Prostate gland (tissue), 2 donors: ENCODE results near the gene SRPRB. TPM values are rescaled to one million over a fixed set of nuclear protein-coding genes. Genes with fewer than 3 reads are reported as not detected.

Experiments used
- DNase-seq: peaks from one replicate; pipeline ENCODE4 v3.0.0-alpha.2; 2019; ENCODE audit warnings: low spot score
- H3K27ac ChIP-seq, 2 donors: fragments of 200-600 bp; sonication (generic); 2 replicates each; pipeline ENCODE4 v1.5.1; 2017 to 2019
- H3K27me3 ChIP-seq: fragments of 200-600 bp; sonication (generic); replicated peaks from 2 replicates; pipeline ENCODE4 v1.5.1; 2019; ENCODE audit not compliant: insufficient read depth
- H3K36me3 ChIP-seq, 2 donors: fragments of 200-600 bp; sonication (generic); 1 replicate in 1 of 2; 2 replicates in 1 of 2; pipeline versions ENCODE4 v1.5.1 to v1.8.1; 2017 to 2019
- H3K4me1 ChIP-seq: fragments of 200-600 bp; sonication (generic); replicated peaks from 2 replicates; pipeline ENCODE4 v1.5.1; 2019
- H3K4me3 ChIP-seq, 2 donors: fragments of 200-600 bp; sonication (generic); 2 replicates each; pipeline ENCODE4 v1.5.1; 2017 to 2019
- H3K9me3 ChIP-seq: fragments of 200-600 bp; sonication (generic); 2 replicates; pipeline ENCODE4 v1.5.1; 2017
- CTCF ChIP-seq, 4 experiments: fragments of 200-600 bp in 2 of 4; fragments of 450-650 bp in 2 of 4; sonication (generic) in 2 of 4; IDR thresholded peaks; 1 replicate in 3 of 4; 2 replicates in 1 of 4; pipeline ENCODE4 v1.5.1; 2016 to 2019; ENCODE audit warnings: antibody characterized with exemption in 4 of 4, mild to moderate bottlenecking in 2 of 4, moderate library complexity in 2 of 4
- POLR2A ChIP-seq: fragments of 450-650 bp; IDR thresholded peaks from one replicate; pipeline ENCODE4 v1.6.1; 2016; ENCODE audit warnings: antibody characterized with exemption, mild to moderate bottlenecking
- POLR2AphosphoS5 ChIP-seq: sonication (generic); formaldehyde crosslinking; IDR thresholded peaks from one replicate; pipeline ENCODE4 v1.6.1; 2017; ENCODE audit warnings: antibody characterized with exemption
- WGBS: methylation state at CpG from one replicate; pipeline ENCODE4 v1.1.5; 2018; 5-methylcytosine and 5-hydroxymethylcytosine counted together
- intact Hi-C: fragments of 100-400 bp; cut with DNase I; formaldehyde crosslinking; loops from one replicate; pipeline ENCODE4 v1.14.2; 2022
- total RNA-seq, 2 donors: library from RNA; depleted of rRNA; stranded (reverse); fragments of >200 nt; gene quantifications; one replicate each; pipeline ENCODE4 v1.1.0, GENCODE V29; 2016

Gene SRPRB
- total RNA-seq, 2 donors from 2014 or later = 25.5 to 29.1 TPM

GRCh38 chr3:133868758-133869475 lies 63.3 kb downstream of the SRPRB start:
- Histone ChIP-seq H3K27me3 (no peaks in the 10 kb centered on the region), H3K36me3 (no peaks in the 10 kb centered on the region), H3K4me1 (no peaks in the 10 kb centered on the region), H3K9me3 (no peaks in the 10 kb centered on the region), H3K27ac (no peak overlapping the region), H3K4me3 (no peak overlapping the region)
- no peak for TF ChIP-seq POLR2A
- no peak for TF ChIP-seq POLR2AphosphoS5
- TF ChIP-seq CTCF (IDR thresholded peaks at IDR 0.05) = no peak
- intact Hi-C loops = no loop called here
- DNase-seq = no peak
- 71% methylated on average over 7 of the region's 7 CpGs for WGBS

GRCh38 chr3:133869586-133869985 lies 64.0 kb downstream of the SRPRB start:
- no peak for TF ChIP-seq POLR2AphosphoS5
- TF ChIP-seq POLR2A = no peak
- no peak for TF ChIP-seq CTCF (IDR thresholded peaks at IDR 0.05)
- intact Hi-C loops = no loop called here
- Histone ChIP-seq H3K4me1 (no peaks in the 10 kb centered on the region), H3K9me3 (no peaks in the 10 kb centered on the region), H3K27ac (no peak overlapping the region), H3K36me3 (no peaks in the 10 kb centered on the region), H3K27me3 (no peaks in the 10 kb centered on the region), H3K4me3 (no peak overlapping the region)
- 95% methylated on average over 6 of the region's 6 CpGs for WGBS
- DNase-seq = no peak

GRCh38 chr3:133870822-133871221 lies 65.2 kb downstream of the SRPRB start:
- Histone ChIP-seq H3K27me3 (no peaks in the 10 kb centered on the region), H3K36me3 (no peaks in the 10 kb centered on the region), H3K27ac (no peak overlapping the region), H3K4me1 (no peaks in the 10 kb centered on the region), H3K9me3 (no peaks in the 10 kb centered on the region), H3K4me3 (no peak overlapping the region)
- no peak for DNase-seq
- intact Hi-C loops = no loop called here
- no peak for TF ChIP-seq POLR2A
- no peak for TF ChIP-seq POLR2AphosphoS5
- TF ChIP-seq CTCF (IDR thresholded peaks at IDR 0.05) = no peak

Other genes with a start within 250 kb of the SRPRB start
- 100 to 1,000 TPM in 1 of 2 donors, 10 to 100 TPM in 1; 68.8 to 105 TPM for gene CDV3, start 232.1 kb upstream of the SRPRB start, total RNA-seq
- 10 to 100 TPM; 15.6 to 25.3 TPM for gene TOPBP1, start 143.9 kb upstream of the SRPRB start, total RNA-seq
- 10 to 100 TPM; 15.1 to 57.9 TPM for gene TF, start 59.4 kb upstream of the SRPRB start, total RNA-seq
- gene RAB6B, start 90.1 kb downstream of the SRPRB start, total RNA-seq = 1 to 10 TPM; 4.5 to 7.1 TPM
- gene SLCO2A1, start 224.1 kb downstream of the SRPRB start, total RNA-seq = 10 to 100 TPM; 15.9 to 46.7 TPM